ENCODE data around the gene CCDC9. TPM values are rescaled to one million over a fixed set of nuclear protein-coding genes. Genes with fewer than 3 reads are reported as not detected.

Gene CCDC9
- total RNA-seq, 4 donors from 2014 or later, result 6.6 to 16.8 (median 10.5) TPM

DNA sequence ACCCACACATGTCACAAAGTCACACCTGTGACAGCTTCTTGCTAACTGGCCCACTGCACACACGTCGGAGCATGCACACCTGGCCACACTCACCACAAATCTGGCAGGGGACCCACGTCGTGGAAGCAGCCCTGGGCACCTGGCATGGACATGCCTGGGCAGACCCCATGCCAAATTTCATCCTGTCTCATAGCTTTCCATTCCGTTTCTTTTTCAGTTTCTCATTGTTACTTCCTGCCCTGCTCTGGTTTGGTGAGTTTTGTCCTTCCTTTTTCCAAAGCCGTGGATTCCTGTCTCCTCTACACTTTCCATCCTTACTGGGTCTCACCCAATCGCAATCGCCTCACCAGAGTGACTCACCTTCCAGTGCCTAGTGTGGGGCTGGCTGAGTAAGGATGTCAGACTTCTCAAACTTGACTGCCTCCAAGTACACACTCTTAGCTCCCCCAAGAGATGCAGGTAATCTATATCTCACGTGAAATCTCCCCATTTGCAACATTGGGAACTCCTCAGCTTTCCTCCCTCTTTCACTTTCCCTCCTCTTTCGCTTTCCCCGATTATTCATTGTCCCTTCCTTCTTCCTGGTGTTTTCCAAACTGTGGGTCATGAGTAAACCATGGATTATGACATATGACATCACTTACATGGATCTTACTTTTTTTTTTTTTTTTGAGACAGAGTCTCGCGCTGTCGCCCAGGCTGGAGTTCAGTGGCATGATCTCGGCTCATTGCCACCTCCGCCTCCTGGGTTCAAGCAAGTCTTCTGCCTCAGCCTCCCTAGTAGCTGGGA lies 23.7 kb upstream of the CCDC9 start:
- DNase-seq, result no peak
- WGBS, 2 donors, result 22 to 30% methylated on average over 15 to 16 of the region's 16 CpGs

DNA sequence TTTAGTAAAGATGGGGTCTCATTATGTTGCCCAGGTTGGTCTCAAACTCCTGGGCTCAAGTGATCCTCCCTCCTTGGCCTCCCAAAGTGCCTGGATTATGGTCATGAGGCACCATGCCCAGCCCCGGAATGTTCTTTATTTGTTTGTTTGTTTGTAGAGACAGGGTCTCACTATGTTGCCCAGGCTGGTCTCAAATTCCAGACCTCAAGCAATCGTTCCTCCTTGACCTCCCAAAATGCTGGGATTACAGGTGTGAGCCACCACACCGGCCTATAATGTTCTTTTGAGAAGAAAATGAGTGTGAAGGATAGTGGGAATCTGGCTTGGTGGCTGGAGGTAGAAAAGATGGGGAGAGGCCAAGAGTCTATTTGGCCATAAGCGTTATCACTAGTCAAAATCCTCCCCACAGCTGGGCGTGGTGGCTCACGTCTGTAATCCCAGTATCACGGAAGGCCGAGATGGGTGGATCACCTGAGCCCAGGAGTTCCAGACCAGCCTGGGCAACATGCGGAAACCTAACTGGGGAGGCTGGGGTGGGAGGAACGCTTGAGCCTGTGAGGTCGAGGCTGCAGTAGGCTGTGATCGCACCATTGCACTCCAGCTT lies 20.2 kb upstream of the CCDC9 start:
- no peak for TF ChIP-seq POLR2A (IDR thresholded peaks at IDR 0.05)
- TF ChIP-seq, protein P1, sequence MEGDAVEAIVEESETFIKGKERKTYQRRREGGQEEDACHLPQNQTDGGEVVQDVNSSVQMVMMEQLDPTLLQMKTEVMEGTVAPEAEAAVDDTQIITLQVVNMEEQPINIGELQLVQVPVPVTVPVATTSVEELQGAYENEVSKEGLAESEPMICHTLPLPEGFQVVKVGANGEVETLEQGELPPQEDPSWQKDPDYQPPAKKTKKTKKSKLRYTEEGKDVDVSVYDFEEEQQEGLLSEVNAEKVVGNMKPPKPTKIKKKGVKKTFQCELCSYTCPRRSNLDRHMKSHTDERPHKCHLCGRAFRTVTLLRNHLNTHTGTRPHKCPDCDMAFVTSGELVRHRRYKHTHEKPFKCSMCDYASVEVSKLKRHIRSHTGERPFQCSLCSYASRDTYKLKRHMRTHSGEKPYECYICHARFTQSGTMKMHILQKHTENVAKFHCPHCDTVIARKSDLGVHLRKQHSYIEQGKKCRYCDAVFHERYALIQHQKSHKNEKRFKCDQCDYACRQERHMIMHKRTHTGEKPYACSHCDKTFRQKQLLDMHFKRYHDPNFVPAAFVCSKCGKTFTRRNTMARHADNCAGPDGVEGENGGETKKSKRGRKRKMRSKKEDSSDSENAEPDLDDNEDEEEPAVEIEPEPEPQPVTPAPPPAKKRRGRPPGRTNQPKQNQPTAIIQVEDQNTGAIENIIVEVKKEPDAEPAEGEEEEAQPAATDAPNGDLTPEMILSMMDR (IDR thresholded peaks at IDR 0.05), result no peak
- H3K4me3 ChIP-seq, result no peak overlapping the region
- no peaks in the 10 kb centered on the region for H3K36me3 ChIP-seq
- peaks cover 0 to 23% (median 0%) of the 10 kb centered on the region in 4 donors for H3K27me3 ChIP-seq
- DNase-seq, result no peak
- H3K9me3 ChIP-seq, result no peaks in the 10 kb centered on the region
- intact Hi-C loops (cut with DNase I), result no loop called here
- WGBS, 2 donors, result 74 to 82% methylated on average over 7 to 11 of the region's 12 CpGs
- H3K4me1 ChIP-seq, result peaks cover 29 to 44% (median 30%) of the 10 kb centered on the region in 3 donors
- H3K27ac ChIP-seq, result no peak overlapping the region

More for the DNA sequence above, 23.7 kb upstream of the CCDC9 start:
- Histone ChIP-seq H3K27ac (peak overlapping the region; percentile 82 to 100 (median 96)), H3K36me3 (no peaks in the 10 kb centered on the region), H3K27me3 (peaks cover 0 to 23% (median 0%) of the 10 kb centered on the region in 4 donors), H3K9me3 (no peaks in the 10 kb centered on the region), H3K4me1 (peaks cover 24 to 54% (median 32%) of the 10 kb centered on the region in 3 donors), H3K4me3 (peak overlapping the region in 3 of 4 donors; percentile 4 to 99 (median 15))
- intact Hi-C loops (cut with DNase I), result no loop called here
- no peak for TF ChIP-seq POLR2A (IDR thresholded peaks at IDR 0.05)
- TF ChIP-seq, protein P1 (IDR thresholded peaks at IDR 0.05), result no peak

DNA sequence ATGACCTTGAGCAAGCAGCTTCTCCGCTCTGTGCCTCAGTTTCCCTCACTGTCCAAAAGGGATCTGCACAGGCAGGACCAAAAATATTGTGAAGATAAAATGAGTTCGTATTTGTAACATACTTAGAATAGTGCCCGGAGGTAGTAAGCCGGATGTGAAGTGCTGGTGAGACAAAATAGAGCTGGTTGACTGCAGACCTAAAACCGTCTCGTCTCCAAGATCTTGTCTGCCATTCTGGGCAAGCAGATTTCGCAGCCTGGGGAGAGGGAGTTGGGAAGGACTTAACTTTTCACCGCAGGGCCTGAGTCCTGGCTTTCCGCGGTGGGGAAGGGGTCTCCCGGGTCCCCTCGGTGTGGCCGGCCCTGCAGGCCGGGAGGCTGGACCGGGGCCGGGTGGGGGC lies 17.2 kb upstream of the CCDC9 start:
- Histone ChIP-seq H3K27me3 (peaks cover 0 to 28% (median 0%) of the 10 kb centered on the region in 4 donors), H3K4me3 (peak overlapping the region; percentile 7 to 62 (median 30)), H3K9me3 (no peaks in the 10 kb centered on the region), H3K27ac (peak overlapping the region in 2 of 4 donors; percentile 17 to 19), H3K4me1 (peaks cover 29 to 46% (median 31%) of the 10 kb centered on the region in 3 donors), H3K36me3 (no peaks in the 10 kb centered on the region)
- no peak for TF ChIP-seq POLR2A (IDR thresholded peaks at IDR 0.05)
- TF ChIP-seq, protein P1 (IDR thresholded peaks at IDR 0.05), result no peak
- intact Hi-C loops (cut with DNase I), result no loop called here
- no peak for DNase-seq
- 21 to 22% methylated on average over 7 to 11 of the region's 16 CpGs for WGBS, 2 donors

DNA sequence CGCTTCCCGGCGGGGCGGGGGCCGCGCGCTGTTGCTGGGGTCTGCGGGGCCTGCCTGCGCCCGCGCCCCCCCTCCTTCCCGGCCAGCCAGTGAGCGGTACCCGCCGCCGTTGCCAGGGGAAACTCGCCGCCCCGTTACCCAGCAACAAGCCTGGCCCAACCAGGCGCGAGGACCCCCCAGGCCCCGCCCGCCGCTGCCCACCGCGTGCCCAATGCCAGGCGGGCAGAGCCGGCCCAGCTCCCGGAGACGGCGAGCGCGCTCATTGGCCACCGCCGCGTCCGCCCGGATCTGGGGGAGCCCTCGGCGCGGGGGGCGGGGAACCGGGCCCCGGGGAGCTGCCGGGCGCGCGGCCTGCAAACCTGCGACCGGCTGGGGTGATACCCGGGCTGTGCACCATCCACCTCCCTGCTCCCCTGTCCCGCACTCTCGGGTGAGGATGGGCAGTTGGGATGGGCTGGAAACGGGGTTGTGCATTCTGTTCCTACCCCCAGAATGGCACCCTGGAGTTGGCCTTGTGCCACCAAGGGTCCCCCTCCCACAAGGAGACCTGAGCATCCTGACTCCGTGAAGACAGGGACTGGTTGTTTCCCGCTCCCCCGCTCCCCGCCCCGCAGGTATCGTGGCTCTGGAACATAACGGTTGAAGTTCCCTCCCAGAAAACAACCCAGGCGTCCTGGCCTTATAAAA lies 16.6 kb upstream of the CCDC9 start:
- 0 to 22% methylated on average over 2 to 9 of the region's 62 CpGs for WGBS, 2 donors
- intact Hi-C loops (cut with DNase I), result loop anchor here (5.0 kb wide), 1 partner anchor 87 kb away; no protein-coding TSS in a partner anchor
- Histone ChIP-seq H3K27me3 (peaks cover 0 to 31% (median 0%) of the 10 kb centered on the region in 4 donors), H3K4me3 (peak overlapping the region; percentile 7 to 62 (median 30)), H3K36me3 (no peaks in the 10 kb centered on the region), H3K4me1 (peaks cover 33 to 52% (median 35%) of the 10 kb centered on the region in 3 donors), H3K9me3 (no peaks in the 10 kb centered on the region), H3K27ac (peak overlapping the region in 2 of 4 donors; percentile 17 to 19)
- TF ChIP-seq POLR2A (IDR thresholded peaks at IDR 0.05), result no peak
- DNase-seq, result no peak

GRCh38 chr19:47240556-47240955 lies 15.8 kb upstream of the CCDC9 start:
- no peaks in the 10 kb centered on the region for H3K9me3 ChIP-seq
- H3K36me3 ChIP-seq, result no peaks in the 10 kb centered on the region
- H3K27ac ChIP-seq, result no peak overlapping the region
- H3K4me1 ChIP-seq, result peaks cover 33 to 53% (median 35%) of the 10 kb centered on the region in 3 donors
- TF ChIP-seq, protein P1 (IDR thresholded peaks at IDR 0.05), result no peak
- TF ChIP-seq POLR2A (IDR thresholded peaks at IDR 0.05), result no peak
- peaks cover 0 to 35% (median 0%) of the 10 kb centered on the region in 4 donors for H3K27me3 ChIP-seq
- no peak for DNase-seq
- H3K4me3 ChIP-seq, result no peak overlapping the region
- intact Hi-C loops (cut with DNase I), result loop anchor here (5.0 kb wide), 1 partner anchor 88 kb away; no protein-coding TSS in a partner anchor
- WGBS, 2 donors, result 60% methylated on average over 1 of the region's 6 CpGs; no CpG with 5 or more reads in 1 of the 2 donors

All from esophagus squamous epithelium (tissue), 5 donors.